HepG2 (cell line): ENCODE results near the gene RUNDC1. TPM values are rescaled to one million over a fixed set of nuclear protein-coding genes. Genes with fewer than 3 reads are reported as not detected.
A peak's percentile ranks its signal among the peaks of the same experiment; 100 is the strongest.

Experiments
- CBFB ChIP-seq: sonication (generic); formaldehyde crosslinking; IDR thresholded peaks from 2 replicates; pipeline ENCODE4 v1.4.0; 2020; ENCODE audit warnings: missing genetic modification reagents
- JDP2 ChIP-seq: sonication (generic); formaldehyde crosslinking; IDR thresholded peaks from 2 replicates; pipeline ENCODE4 v1.8.1; 2022; ENCODE audit warnings: missing genetic modification reagents, borderline replicate concordance
- POGZ ChIP-seq: sonication (generic); formaldehyde crosslinking; IDR thresholded peaks from 2 replicates; pipeline ENCODE4 v1.4.0; 2020; ENCODE audit warnings: mild to moderate bottlenecking, missing genetic modification reagents
- RBAK ChIP-seq: sonication (generic); formaldehyde crosslinking; IDR thresholded peaks from 2 replicates; pipeline ENCODE4 v1.5.1; 2020; ENCODE audit warnings: mild to moderate bottlenecking, missing genetic modification reagents
- SMAD3 ChIP-seq: sonication (generic); formaldehyde crosslinking; IDR thresholded peaks from 2 replicates; pipeline ENCODE4 v1.4.0; 2020; ENCODE audit warnings: missing genetic modification reagents
- TARDBP ChIP-seq: sonication (generic); formaldehyde crosslinking; IDR thresholded peaks from 2 replicates; pipeline ENCODE4 v1.8.0; 2022; ENCODE audit warnings: mild to moderate bottlenecking, missing genetic modification reagents
- TRIM24 ChIP-seq: sonication (generic); formaldehyde crosslinking; IDR thresholded peaks from 2 replicates; pipeline ENCODE4 v1.8.0; 2022; ENCODE audit warnings: mild to moderate bottlenecking, missing genetic modification reagents
- ZFP90 ChIP-seq: sonication (generic); formaldehyde crosslinking; IDR thresholded peaks from 2 replicates; pipeline ENCODE4 v1.8.0; 2022; ENCODE audit warnings: missing genetic modification reagents, mild to moderate bottlenecking, inconsistent platforms, borderline replicate concordance
- ZFX ChIP-seq: sonication (generic); formaldehyde crosslinking; IDR thresholded peaks from 2 replicates; pipeline ENCODE4 v1.4.0; 2020; ENCODE audit warnings: mild to moderate bottlenecking, low read depth, missing genetic modification reagents, moderate library complexity
- ZNF138 ChIP-seq: sonication (generic); formaldehyde crosslinking; IDR thresholded peaks from 2 replicates; pipeline ENCODE4 v1.5.0; 2020; ENCODE audit warnings: mild to moderate bottlenecking, low read depth, missing genetic modification reagents
- ZNF251 ChIP-seq: sonication (generic); formaldehyde crosslinking; IDR thresholded peaks from 2 replicates; pipeline ENCODE4 v1.9.0; 2021; ENCODE audit warnings: mild to moderate bottlenecking, missing genetic modification reagents
- ZNF3 ChIP-seq: IDR thresholded peaks from 2 replicates; pipeline ENCODE4 v1.7.0; 2017; ENCODE audit warnings: inconsistent platforms
- ZNF510 ChIP-seq: sonication (generic); formaldehyde crosslinking; IDR thresholded peaks from 2 replicates; pipeline ENCODE4 v1.4.0; 2020; ENCODE audit warnings: low read depth, mild to moderate bottlenecking, missing genetic modification reagents
- ZNF772 ChIP-seq: sonication (generic); formaldehyde crosslinking; IDR thresholded peaks from 2 replicates; pipeline ENCODE4 v1.5.0; 2020; ENCODE audit warnings: mild to moderate bottlenecking, missing genetic modification reagents
- ZNF816 ChIP-seq: sonication (generic); formaldehyde crosslinking; IDR thresholded peaks from 2 replicates; pipeline ENCODE4 v1.8.0; 2022; ENCODE audit warnings: missing genetic modification reagents, mild to moderate bottlenecking, borderline replicate concordance
- ZNF841 ChIP-seq: sonication (generic); formaldehyde crosslinking; IDR thresholded peaks from 2 replicates; pipeline ENCODE4 v1.8.1; 2023; ENCODE audit warnings: missing genetic modification reagents, borderline replicate concordance
- polyA plus RNA-seq, 8 experiments: library from polyadenylated mRNA; depleted of rRNA in 3 of 8; stranded (reverse) in 7 of 8; unstranded in 1 of 8; fragments of >200 nt; fragmentation: Illumina TruSeq in 4 of 8; extraction: Trizol in 4 of 8; gene quantifications; 2 replicates each; pipeline versions ENCODE4 v1.2.1 to v1.2.3, GENCODE V29; 2011 to 2016; ENCODE audit warnings: low read depth in 4 of 8, missing spikeins in 1 of 8, mixed read lengths in 1 of 8; ENCODE audit not compliant: insufficient read depth in 1 of 8
- total RNA-seq, 5 experiments: library from RNA; depleted of rRNA; stranded (reverse); fragments of >200 nt; fragmentation: Illumina TruSeq; extraction: Trizol; gene quantifications; 2 replicates each; pipeline ENCODE4 v1.2.3, GENCODE V29; 2016; ENCODE audit warnings: low read depth in 1 of 5
- TF ChIP-seq, protein P1 (sequence below): sonication (generic); formaldehyde crosslinking; IDR thresholded peaks from 2 replicates; pipeline ENCODE4 v1.4.0; 2020; ENCODE audit warnings: mild to moderate bottlenecking, missing genetic modification reagents, borderline replicate concordance
- TF ChIP-seq, protein P2 (sequence below): sonication (generic); formaldehyde crosslinking; IDR thresholded peaks from 2 replicates; pipeline ENCODE4 v1.5.0; 2020; ENCODE audit warnings: missing genetic modification reagents, mild to moderate bottlenecking, borderline replicate concordance
- TF ChIP-seq, protein P3 (sequence below): sonication (generic); formaldehyde crosslinking; conservative IDR thresholded peaks from 2 replicates; pipeline ENCODE4 v1.8.0; 2022; ENCODE audit warnings: low read depth, missing genetic modification reagents
- TF ChIP-seq, protein P4 (sequence below): sonication (generic); formaldehyde crosslinking; IDR thresholded peaks from 2 replicates; pipeline ENCODE4 v1.5.1; 2020; ENCODE audit warnings: mild to moderate bottlenecking, missing genetic modification reagents, borderline replicate concordance

RUNDC1 gene
- total and polyA plus RNA-seq, 2 of the 13 experiments (the other 11 are each of a cell fraction or from before 2014, with no cell fraction given), result 10.3 to 11.4 TPM

DNA sequence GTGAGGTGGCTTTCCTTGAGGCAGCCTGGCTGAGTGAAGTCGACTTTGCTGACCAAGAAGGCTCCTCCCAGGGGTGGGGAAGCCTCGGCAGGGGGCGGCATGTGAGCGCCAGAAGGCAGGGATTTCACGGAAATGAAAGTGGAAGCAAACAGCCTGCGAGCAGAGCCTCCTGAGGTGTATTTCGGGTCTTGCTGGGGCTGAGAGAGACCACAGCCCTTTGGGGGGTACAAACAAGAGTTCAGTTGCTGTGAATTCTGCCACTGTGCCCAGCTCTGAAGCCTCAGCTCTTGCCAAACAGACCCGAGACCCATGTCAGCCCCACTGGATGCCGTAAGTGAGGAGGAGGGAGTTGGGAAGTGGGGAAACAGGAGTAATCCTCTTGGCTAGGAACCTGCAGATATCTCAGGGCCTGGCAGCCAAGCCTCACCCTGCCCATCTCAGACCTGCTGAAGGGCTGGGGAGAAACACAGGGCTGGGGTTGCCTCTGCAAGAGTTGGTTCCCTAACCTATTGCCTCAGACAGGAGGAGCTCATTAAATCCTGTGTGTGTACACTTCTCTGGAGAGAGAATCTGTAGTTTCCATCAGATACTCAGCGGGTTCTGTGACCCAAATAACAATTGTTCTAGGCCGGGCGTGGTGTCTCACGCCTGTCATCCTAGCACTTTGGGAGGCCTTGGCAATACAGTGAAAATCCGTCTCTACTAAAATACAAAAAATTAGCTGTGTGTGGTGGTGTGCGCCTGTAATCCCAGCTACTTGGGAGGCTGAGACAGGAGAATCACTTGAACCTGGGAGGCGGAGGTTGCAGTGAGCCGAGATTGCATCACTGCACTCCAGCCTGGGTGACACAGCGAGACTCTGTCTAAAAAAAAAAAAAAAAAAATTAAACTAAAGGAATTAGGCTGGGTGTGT, 26.5 kb downstream of the RUNDC1 start, which contains the start of gene IFI35 (continued):
- TF ChIP-seq, protein P1, sequence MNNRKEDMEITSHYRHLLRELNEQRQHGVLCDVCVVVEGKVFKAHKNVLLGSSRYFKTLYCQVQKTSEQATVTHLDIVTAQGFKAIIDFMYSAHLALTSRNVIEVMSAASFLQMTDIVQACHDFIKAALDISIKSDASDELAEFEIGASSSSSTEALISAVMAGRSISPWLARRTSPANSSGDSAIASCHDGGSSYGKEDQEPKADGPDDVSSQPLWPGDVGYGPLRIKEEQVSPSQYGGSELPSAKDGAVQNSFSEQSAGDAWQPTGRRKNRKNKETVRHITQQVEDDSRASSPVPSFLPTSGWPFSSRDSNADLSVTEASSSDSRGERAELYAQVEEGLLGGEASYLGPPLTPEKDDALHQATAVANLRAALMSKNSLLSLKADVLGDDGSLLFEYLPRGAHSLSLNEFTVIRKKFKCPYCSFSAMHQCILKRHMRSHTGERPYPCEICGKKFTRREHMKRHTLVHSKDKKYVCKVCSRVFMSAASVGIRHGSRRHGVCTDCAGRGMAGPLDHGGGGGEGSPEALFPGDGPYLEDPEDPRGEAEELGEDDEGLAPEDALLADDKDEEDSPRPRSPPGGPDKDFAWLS (CRISPR knock-in tag), result no peak
- TF ChIP-seq RBAK (no peak), SMAD3 (peak; percentile 87; the same call in 1 of the 2 replicates), TRIM24 (CRISPR knock-in tag) (no peak), ZNF3 (CRISPR knock-in tag) (no peak), ZFP90 (CRISPR knock-in tag) (no peak), ZNF816 (CRISPR knock-in tag) (peak; percentile 76; the same call in 1 of the 2 replicates), ZNF138 (peak; percentile 78), ZFX (CRISPR knock-in tag) (peak; percentile 64), TARDBP (CRISPR knock-in tag) (no peak), ZNF251 (0 out of 2 replicates have a peak, but pooled peaks have one; percentile 41), JDP2 (no peak), ZNF510 (CRISPR knock-in tag) (no peak), ZNF772 (peak; percentile 69; the same call in 1 of the 2 replicates), CBFB (no peak), POGZ (CRISPR knock-in tag) (no peak), ZNF841 (no peak)
- TF ChIP-seq, protein P2, sequence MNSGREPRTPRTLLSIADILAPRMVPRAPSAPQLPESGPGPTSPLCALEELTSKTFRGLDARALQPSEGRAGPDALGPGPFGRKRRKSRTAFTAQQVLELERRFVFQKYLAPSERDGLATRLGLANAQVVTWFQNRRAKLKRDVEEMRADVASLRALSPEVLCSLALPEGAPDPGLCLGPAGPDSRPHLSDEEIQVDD (CRISPR knock-in tag), result no peak
- TF ChIP-seq, protein P3, sequence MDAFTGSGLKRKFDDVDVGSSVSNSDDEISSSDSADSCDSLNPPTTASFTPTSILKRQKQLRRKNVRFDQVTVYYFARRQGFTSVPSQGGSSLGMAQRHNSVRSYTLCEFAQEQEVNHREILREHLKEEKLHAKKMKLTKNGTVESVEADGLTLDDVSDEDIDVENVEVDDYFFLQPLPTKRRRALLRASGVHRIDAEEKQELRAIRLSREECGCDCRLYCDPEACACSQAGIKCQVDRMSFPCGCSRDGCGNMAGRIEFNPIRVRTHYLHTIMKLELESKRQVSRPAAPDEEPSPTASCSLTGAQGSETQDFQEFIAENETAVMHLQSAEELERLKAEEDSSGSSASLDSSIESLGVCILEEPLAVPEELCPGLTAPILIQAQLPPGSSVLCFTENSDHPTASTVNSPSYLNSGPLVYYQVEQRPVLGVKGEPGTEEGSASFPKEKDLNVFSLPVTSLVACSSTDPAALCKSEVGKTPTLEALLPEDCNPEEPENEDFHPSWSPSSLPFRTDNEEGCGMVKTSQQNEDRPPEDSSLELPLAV (CRISPR knock-in tag), result no peak
- TF ChIP-seq, protein P4, sequence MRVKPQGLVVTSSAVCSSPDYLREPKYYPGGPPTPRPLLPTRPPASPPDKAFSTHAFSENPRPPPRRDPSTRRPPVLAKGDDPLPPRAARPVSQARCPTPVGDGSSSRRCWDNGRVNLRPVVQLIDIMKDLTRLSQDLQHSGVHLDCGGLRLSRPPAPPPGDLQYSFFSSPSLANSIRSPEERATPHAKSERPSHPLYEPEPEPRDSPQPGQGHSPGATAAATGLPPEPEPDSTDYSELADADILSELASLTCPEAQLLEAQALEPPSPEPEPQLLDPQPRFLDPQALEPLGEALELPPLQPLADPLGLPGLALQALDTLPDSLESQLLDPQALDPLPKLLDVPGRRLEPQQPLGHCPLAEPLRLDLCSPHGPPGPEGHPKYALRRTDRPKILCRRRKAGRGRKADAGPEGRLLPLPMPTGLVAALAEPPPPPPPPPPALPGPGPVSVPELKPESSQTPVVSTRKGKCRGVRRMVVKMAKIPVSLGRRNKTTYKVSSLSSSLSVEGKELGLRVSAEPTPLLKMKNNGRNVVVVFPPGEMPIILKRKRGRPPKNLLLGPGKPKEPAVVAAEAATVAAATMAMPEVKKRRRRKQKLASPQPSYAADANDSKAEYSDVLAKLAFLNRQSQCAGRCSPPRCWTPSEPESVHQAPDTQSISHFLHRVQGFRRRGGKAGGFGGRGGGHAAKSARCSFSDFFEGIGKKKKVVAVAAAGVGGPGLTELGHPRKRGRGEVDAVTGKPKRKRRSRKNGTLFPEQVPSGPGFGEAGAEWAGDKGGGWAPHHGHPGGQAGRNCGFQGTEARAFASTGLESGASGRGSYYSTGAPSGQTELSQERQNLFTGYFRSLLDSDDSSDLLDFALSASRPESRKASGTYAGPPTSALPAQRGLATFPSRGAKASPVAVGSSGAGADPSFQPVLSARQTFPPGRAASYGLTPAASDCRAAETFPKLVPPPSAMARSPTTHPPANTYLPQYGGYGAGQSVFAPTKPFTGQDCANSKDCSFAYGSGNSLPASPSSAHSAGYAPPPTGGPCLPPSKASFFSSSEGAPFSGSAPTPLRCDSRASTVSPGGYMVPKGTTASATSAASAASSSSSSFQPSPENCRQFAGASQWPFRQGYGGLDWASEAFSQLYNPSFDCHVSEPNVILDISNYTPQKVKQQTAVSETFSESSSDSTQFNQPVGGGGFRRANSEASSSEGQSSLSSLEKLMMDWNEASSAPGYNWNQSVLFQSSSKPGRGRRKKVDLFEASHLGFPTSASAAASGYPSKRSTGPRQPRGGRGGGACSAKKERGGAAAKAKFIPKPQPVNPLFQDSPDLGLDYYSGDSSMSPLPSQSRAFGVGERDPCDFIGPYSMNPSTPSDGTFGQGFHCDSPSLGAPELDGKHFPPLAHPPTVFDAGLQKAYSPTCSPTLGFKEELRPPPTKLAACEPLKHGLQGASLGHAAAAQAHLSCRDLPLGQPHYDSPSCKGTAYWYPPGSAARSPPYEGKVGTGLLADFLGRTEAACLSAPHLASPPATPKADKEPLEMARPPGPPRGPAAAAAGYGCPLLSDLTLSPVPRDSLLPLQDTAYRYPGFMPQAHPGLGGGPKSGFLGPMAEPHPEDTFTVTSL (CRISPR knock-in tag), result peak; percentile 31; the same call in 1 of the 2 replicates
